K562 (cell line): Measurements from ENCODE around the gene CTDSP1. TPM values are rescaled to one million over a fixed set of nuclear protein-coding genes. Genes with fewer than 3 reads are reported as not detected.

Experiments used
- ARHGAP35 ChIP-seq: fragments of 450-650 bp; IDR thresholded peaks from 2 replicates; pipeline ENCODE4 v1.6.1; 2018; ENCODE audit not compliant: partially characterized antibody
- CBX3 ChIP-seq, 2 experiments: IDR thresholded peaks; 1 replicate in 1 of 2; 2 replicates in 1 of 2; pipeline ENCODE4 v1.6.1; 2012; ENCODE audit warnings: inconsistent platforms in 2 of 2, low read length in 2 of 2, borderline replicate concordance in 1 of 2, control low read depth in 1 of 2
- CEBPB ChIP-seq: fragments of 450-650 bp; IDR thresholded peaks from 2 replicates; pipeline ENCODE4 v1.6.1; 2016; ENCODE audit warnings: missing genetic modification characterization, missing compliant biosample characterization
- FIP1L1 ChIP-seq: fragments of 200-400 bp; formaldehyde crosslinking; IDR thresholded peaks from 2 replicates; pipeline ENCODE4 v1.6.1; 2018; ENCODE audit warnings: mild to moderate bottlenecking, low read depth, low read length; ENCODE audit not compliant: poor library complexity, severe bottlenecking
- FOXA3 ChIP-seq, 2 experiments: fragments of 450-650 bp in 1 of 2; sonication (generic) in 1 of 2; formaldehyde crosslinking; IDR thresholded peaks in 1 of 2; conservative IDR thresholded peaks in 1 of 2; 2 replicates each; pipeline versions ENCODE4 v1.4.0 to v1.8.0; 2020 to 2022; ENCODE audit warnings: mild to moderate bottlenecking in 2 of 2, missing genetic modification reagents in 1 of 2
- ILK ChIP-seq: fragments of 450-650 bp; IDR thresholded peaks from 2 replicates; pipeline ENCODE4 v1.6.1; 2016; ENCODE audit warnings: missing genetic modification characterization, low read depth, mild to moderate bottlenecking, missing compliant biosample characterization, moderate library complexity, borderline replicate concordance
- LEF1 ChIP-seq: fragments of 450-650 bp; IDR thresholded peaks from 2 replicates; pipeline ENCODE4 v1.6.1; 2016; ENCODE audit warnings: mild to moderate bottlenecking
- MTA2 ChIP-seq: fragments of 450-650 bp; IDR thresholded peaks from 2 replicates; pipeline ENCODE4 v1.6.1; 2016; ENCODE audit warnings: low read depth
- POLR2A ChIP-seq: fragments of 450-650 bp; conservative IDR thresholded peaks from 2 replicates; pipeline ENCODE4 v1.6.1; 2016
- POU5F1 ChIP-seq: fragments of 150-350 bp; IDR thresholded peaks from 2 replicates; pipeline ENCODE4 v1.6.1; 2014; ENCODE audit warnings: borderline replicate concordance, low read length, low read depth, mild to moderate bottlenecking; ENCODE audit not compliant: partially characterized antibody
- SIN3B ChIP-seq: fragments of 450-650 bp; IDR thresholded peaks from 2 replicates; pipeline ENCODE4 v1.6.1; 2017; ENCODE audit warnings: low read depth, mild to moderate bottlenecking, moderate library complexity
- SMARCA5 ChIP-seq: fragments of 450-650 bp; IDR thresholded peaks from 2 replicates; pipeline ENCODE4 v1.6.1; 2016
- SRSF7 ChIP-seq: fragments of 200-400 bp; formaldehyde crosslinking; optimal IDR thresholded peaks from 2 replicates; pipeline ENCODE3; 2017; ENCODE audit warnings: mild to moderate bottlenecking, low read depth, low read length
- TEAD2 ChIP-seq: fragments of 450-650 bp; IDR thresholded peaks from 2 replicates; pipeline ENCODE4 v1.6.1; 2016; ENCODE audit warnings: missing genetic modification characterization, control low read depth, missing compliant biosample characterization
- TEAD4 ChIP-seq, 2 experiments: sonication (generic) in 1 of 2; formaldehyde crosslinking in 1 of 2; IDR thresholded peaks; 2 replicates each; pipeline versions ENCODE4 v1.6.1 to v1.8.0; 2012 to 2022; ENCODE audit warnings: borderline replicate concordance in 1 of 2, inconsistent platforms in 1 of 2, low read length in 1 of 2, mild to moderate bottlenecking in 1 of 2, missing genetic modification reagents in 1 of 2
- ZBTB17 ChIP-seq: fragments of 450-650 bp; formaldehyde crosslinking; IDR thresholded peaks from 2 replicates; pipeline ENCODE4 v1.4.0; 2020; ENCODE audit warnings: mild to moderate bottlenecking
- ZC3H4 ChIP-seq: sonication (generic); formaldehyde crosslinking; IDR thresholded peaks from 2 replicates; pipeline ENCODE4 v1.9.0; 2021; ENCODE audit warnings: missing genetic modification reagents, borderline replicate concordance
- ZEB2 ChIP-seq: fragments of 450-650 bp; IDR thresholded peaks from 2 replicates; pipeline ENCODE4 v1.6.1; 2016
- ZNF121 ChIP-seq: sonication (generic); formaldehyde crosslinking; conservative IDR thresholded peaks from 2 replicates; pipeline ENCODE4 v1.8.0; 2022; ENCODE audit warnings: missing genetic modification reagents
- polyA plus RNA-seq, 8 experiments: library from polyadenylated mRNA; depleted of rRNA in 4 of 8; stranded (reverse) in 5 of 8; unstranded in 3 of 8; fragments of >200 nt; fragmentation: Nextera tagmentation in 2 of 8; fragmentation: Illumina TruSeq in 1 of 8; extraction: Ambion mirVana in 2 of 8; extraction: Trizol in 1 of 8; gene quantifications; 2 replicates each; pipeline versions ENCODE4 v1.2.1 to v1.2.3, GENCODE V29; 2011 to 2014; ENCODE audit warnings: inconsistent platforms in 1 of 8, missing spikeins in 1 of 8
- total RNA-seq, 7 experiments: library from RNA; depleted of rRNA in 6 of 7; stranded (reverse); fragments of >200 nt in 6 of 7; fragmentation: Illumina TruSeq in 2 of 7; extraction: Trizol in 2 of 7; gene quantifications; 2 replicates each; pipeline versions ENCODE4 v1.2.1 to v1.2.3, GENCODE V29; 2011 to 2021; ENCODE audit warnings: low replicate concordance in 1 of 7
- TF ChIP-seq, protein P1 (sequence below): fragments of 450-650 bp; formaldehyde crosslinking; IDR thresholded peaks from 2 replicates; pipeline ENCODE4 v1.4.0; 2020; ENCODE audit warnings: mild to moderate bottlenecking, mixed read lengths
- TF ChIP-seq, protein P2 (sequence below): fragments of 250-450 bp; sonication (Bioruptor Pico); IDR thresholded peaks from 2 replicates; pipeline ENCODE4 v1.8.0; 2021; ENCODE audit warnings: borderline replicate concordance, mild to moderate bottlenecking, moderate library complexity; ENCODE audit not compliant: poor library complexity, severe bottlenecking
- TF ChIP-seq, protein P3 (sequence below): fragments of 450-650 bp; IDR thresholded peaks from 2 replicates; pipeline ENCODE4 v1.6.1; 2014; ENCODE audit warnings: low read depth, mild to moderate bottlenecking, moderate library complexity, borderline replicate concordance
- TF ChIP-seq, protein P4 (sequence below), 2 experiments: fragments of 450-650 bp; conservative IDR thresholded peaks; 2 replicates each; pipeline ENCODE4 v1.6.1; 2017; ENCODE audit warnings: mild to moderate bottlenecking in 2 of 2, moderate library complexity in 2 of 2

The CTDSP1 gene
- total and polyA plus RNA-seq, 9 of the 15 experiments (the other 6 are each of a cell fraction or from before 2014, with no cell fraction given) = 2.4 to 74.8 (median 45.8) TPM

DNA sequence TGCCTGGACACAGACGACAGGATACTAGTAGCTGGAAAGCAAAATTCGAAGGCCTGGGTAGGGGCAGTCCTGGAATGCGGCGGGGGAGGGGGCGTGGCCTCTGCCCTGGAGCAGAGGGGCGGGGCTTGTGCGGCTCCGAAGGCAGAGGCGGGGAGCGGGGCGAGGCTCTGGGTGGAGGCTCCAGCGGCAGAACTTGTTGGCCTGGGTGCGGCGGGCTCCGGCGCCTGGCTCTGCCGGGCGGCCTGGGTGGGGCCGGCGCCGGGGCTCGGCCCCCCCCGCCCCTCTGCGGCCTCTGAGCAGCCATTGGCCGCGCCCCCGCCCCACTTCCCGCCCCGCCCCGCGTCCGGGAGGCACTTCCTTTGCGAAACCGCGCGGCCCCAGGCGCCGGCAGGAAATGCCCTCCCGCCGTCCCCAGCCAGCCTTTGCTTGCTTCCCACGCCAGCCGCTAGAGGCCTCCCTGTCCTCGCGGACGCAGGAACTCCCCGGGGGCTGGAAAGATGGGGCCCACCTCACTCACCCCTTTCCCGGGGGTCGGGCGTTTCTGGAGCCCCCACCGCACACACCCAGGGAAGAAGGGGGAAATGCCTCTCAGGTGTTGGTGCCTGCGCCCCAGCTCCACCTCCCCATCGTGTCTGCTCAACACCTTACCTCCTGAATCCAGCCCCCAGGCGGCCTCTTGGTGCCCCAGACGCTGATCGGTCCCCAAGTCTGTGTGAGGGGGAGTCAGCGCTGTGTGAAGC, 6.7 kb downstream of the CTDSP1 start (continued):
- TF ChIP-seq, protein P1, sequence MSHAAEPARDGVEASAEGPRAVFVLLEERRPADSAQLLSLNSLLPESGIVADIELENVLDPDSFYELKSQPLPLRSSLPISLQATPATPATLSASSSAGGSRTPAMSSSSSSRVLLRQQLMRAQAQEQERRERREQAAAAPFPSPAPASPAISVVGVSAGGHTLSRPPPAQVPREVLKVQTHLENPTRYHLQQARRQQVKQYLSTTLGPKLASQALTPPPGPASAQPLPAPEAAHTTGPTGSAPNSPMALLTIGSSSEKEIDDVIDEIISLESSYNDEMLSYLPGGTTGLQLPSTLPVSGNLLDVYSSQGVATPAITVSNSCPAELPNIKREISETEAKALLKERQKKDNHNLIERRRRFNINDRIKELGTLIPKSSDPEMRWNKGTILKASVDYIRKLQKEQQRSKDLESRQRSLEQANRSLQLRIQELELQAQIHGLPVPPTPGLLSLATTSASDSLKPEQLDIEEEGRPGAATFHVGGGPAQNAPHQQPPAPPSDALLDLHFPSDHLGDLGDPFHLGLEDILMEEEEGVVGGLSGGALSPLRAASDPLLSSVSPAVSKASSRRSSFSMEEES = no peak
- TF ChIP-seq POLR2A (0 out of 2 replicates have a peak, but pooled peaks have one; percentile 0), ZNF121 (no peak), LEF1 (no peak), CBX3 (IDR thresholded peaks at IDR 0.05; ENCODE audit: borderline replicate concordance in 1 of 2, low read length in 2 of 2) (no peak), SRSF7 (no peak), ZC3H4 (CRISPR knock-in tag) (no peak), TEAD4 (IDR thresholded peaks at IDR 0.05; ENCODE audit: low read length) (peak; percentile 70), TEAD4 (CRISPR knock-in tag; IDR thresholded peaks at IDR 0.05; ENCODE audit: borderline replicate concordance) (no peak), ZBTB17 (CRISPR knock-in tag) (peak; percentile 26; the same call in 1 of the 2 replicates), FOXA3 (CRISPR knock-in tag; conservative IDR thresholded peaks at IDR 0.05 in 1 of 2, IDR thresholded peaks at IDR 0.05 in 1 of 2) (no peak), TEAD2 (tag) (0 out of 2 replicates have a peak, but pooled peaks have one; percentile 37), ZEB2 (no peak), SMARCA5 (no peak), SIN3B (0 out of 2 replicates have a peak, but pooled peaks have one; percentile 29), CEBPB (no peak), FIP1L1 (peak; percentile 47), POU5F1 (no peak), ARHGAP35 (no peak), MTA2 (0 out of 2 replicates have a peak, but pooled peaks have one; percentile 11), ILK (tag) (no peak)
- TF ChIP-seq, protein P2, sequence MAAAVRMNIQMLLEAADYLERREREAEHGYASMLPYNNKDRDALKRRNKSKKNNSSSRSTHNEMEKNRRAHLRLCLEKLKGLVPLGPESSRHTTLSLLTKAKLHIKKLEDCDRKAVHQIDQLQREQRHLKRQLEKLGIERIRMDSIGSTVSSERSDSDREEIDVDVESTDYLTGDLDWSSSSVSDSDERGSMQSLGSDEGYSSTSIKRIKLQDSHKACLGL (CRISPR knock-in tag) = no peak
- TF ChIP-seq, protein P3, sequence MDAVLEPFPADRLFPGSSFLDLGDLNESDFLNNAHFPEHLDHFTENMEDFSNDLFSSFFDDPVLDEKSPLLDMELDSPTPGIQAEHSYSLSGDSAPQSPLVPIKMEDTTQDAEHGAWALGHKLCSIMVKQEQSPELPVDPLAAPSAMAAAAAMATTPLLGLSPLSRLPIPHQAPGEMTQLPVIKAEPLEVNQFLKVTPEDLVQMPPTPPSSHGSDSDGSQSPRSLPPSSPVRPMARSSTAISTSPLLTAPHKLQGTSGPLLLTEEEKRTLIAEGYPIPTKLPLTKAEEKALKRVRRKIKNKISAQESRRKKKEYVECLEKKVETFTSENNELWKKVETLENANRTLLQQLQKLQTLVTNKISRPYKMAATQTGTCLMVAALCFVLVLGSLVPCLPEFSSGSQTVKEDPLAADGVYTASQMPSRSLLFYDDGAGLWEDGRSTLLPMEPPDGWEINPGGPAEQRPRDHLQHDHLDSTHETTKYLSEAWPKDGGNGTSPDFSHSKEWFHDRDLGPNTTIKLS = no peak
- TF ChIP-seq, protein P4, sequence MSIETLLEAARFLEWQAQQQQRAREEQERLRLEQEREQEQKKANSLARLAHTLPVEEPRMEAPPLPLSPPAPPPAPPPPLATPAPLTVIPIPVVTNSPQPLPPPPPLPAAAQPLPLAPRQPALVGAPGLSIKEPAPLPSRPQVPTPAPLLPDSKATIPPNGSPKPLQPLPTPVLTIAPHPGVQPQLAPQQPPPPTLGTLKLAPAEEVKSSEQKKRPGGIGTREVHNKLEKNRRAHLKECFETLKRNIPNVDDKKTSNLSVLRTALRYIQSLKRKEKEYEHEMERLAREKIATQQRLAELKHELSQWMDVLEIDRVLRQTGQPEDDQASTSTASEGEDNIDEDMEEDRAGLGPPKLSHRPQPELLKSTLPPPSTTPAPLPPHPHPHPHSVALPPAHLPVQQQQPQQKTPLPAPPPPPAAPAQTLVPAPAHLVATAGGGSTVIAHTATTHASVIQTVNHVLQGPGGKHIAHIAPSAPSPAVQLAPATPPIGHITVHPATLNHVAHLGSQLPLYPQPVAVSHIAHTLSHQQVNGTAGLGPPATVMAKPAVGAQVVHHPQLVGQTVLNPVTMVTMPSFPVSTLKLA (conservative IDR thresholded peaks at IDR 0.05) = peak; percentile 28 to 59; a peak in 2 of 4 replicates
